Caco-2 (cell line): ENCODE results near the gene TRAM2. TPM values are rescaled to one million over a fixed set of nuclear protein-coding genes. Genes with fewer than 3 reads are reported as not detected.
A peak's percentile ranks its signal among the peaks of the same experiment; 100 is the strongest.

Experiments
- BruUV-seq: library from RNA; stranded (reverse); fragments of 400-500 nt; replicated peaks from 2 replicates; lab custom pipeline; 2021; lab: Mats Ljungman, UMichigan
- CTCF ChIA-PET: fragments of 300-600 bp; sonication (Branson Sonifier 250); formaldehyde crosslinking; loops from one replicate; lab custom pipeline; 2022; ENCODE audit warnings: antibody characterized with exemption; lab: Charles Lee
- POLR2A ChIA-PET: fragments of 300-600 bp; sonication (Branson Sonifier 250); formaldehyde crosslinking; loops from one replicate; lab custom pipeline; 2022; ENCODE audit warnings: antibody characterized with exemption; lab: Charles Lee
- DNase-seq, 2 experiments: peaks; one replicate each; pipeline versions ENCODE4 v3.0.0 to v3.0.0-alpha.2; 2020 to 2022
- H3K27me3 ChIP-seq: replicated peaks from 2 replicates; pipeline ENCODE4 v1.6.0; 2011; ENCODE audit warnings: low read length; ENCODE audit not compliant: control insufficient read depth, insufficient read depth
- H3K36me3 ChIP-seq: 2 replicates; pipeline ENCODE4 v1.5.1; 2011; ENCODE audit warnings: low read length; ENCODE audit not compliant: control insufficient read depth, insufficient read depth
- H3K4me1 ChIP-seq: fragments of 250-450 bp; sonication (Bioruptor Pico); 2 replicates; pipeline ENCODE4 v1.5.1; 2020; ENCODE audit warnings: mild to moderate bottlenecking
- H3K4me3 ChIP-seq: 2 replicates; pipeline ENCODE4 v1.5.1; 2011; ENCODE audit warnings: low read depth, mild to moderate bottlenecking, control low read depth, low read length
- H3K9me3 ChIP-seq: fragments of 250-450 bp; sonication (Bioruptor Pico); 2 replicates; pipeline ENCODE4 v1.5.1; 2020; ENCODE audit warnings: mild to moderate bottlenecking, moderate library complexity
- H3K27ac Mint-ChIP-seq: one replicate; pipeline ENCODE4 v1.8.0; 2022; ENCODE audit warnings: mixed read lengths; ENCODE audit not compliant: unreplicated experiment
- H3K27me3 Mint-ChIP-seq: one replicate; pipeline ENCODE4 v1.8.0; 2022; ENCODE audit warnings: mixed read lengths; ENCODE audit not compliant: insufficient read depth, unreplicated experiment
- H3K36me3 Mint-ChIP-seq: one replicate; pipeline ENCODE4 v1.8.0; 2022; ENCODE audit warnings: mild to moderate bottlenecking, mixed read lengths; ENCODE audit not compliant: insufficient read depth, unreplicated experiment
- H3K4me1 Mint-ChIP-seq: one replicate; pipeline ENCODE4 v1.8.0; 2022; ENCODE audit warnings: low read depth, mixed read lengths; ENCODE audit not compliant: unreplicated experiment
- H3K4me3 Mint-ChIP-seq: one replicate; pipeline ENCODE4 v1.8.0; 2022; ENCODE audit warnings: mild to moderate bottlenecking, moderate library complexity, mixed read lengths; ENCODE audit not compliant: unreplicated experiment
- H3K9me3 Mint-ChIP-seq: one replicate; pipeline ENCODE4 v1.8.0; 2022; ENCODE audit warnings: mixed read lengths; ENCODE audit not compliant: unreplicated experiment
- CTCF ChIP-seq, 2 experiments: fragments of 200-600 bp in 1 of 2; IDR thresholded peaks; 1 replicate in 1 of 2; 2 replicates in 1 of 2; pipeline versions ENCODE4 v1.5.1 to v1.8.0; 2011 to 2022; ENCODE audit warnings: antibody characterized with exemption in 1 of 2, control low read depth in 1 of 2, inconsistent platforms in 1 of 2, low read depth in 1 of 2, low read length in 1 of 2, mild to moderate bottlenecking in 1 of 2, moderate library complexity in 1 of 2; ENCODE audit not compliant: insufficient read depth in 1 of 2, severe bottlenecking in 1 of 2, unreplicated experiment in 1 of 2
- intact Hi-C: fragments of 100-400 bp; cut with micrococcal nuclease; formaldehyde crosslinking; loops from one replicate; pipeline ENCODE4 v1.10.0; 2022; ENCODE audit not compliant: unreplicated experiment
- total RNA-seq: library from RNA; stranded (reverse); gene quantifications from 2 replicates; pipeline ENCODE4 v1.2.3, GENCODE V29; 2022

TRAM2 gene
- total RNA-seq, 1 experiment from 2014 or later = 71.6 TPM

- Histone ChIP-seq H3K27me3 (no peaks in the 10 kb centered on the region), H3K4me1 (peaks cover 28% of the 10 kb centered on the region), H3K4me3 (no peak overlapping the region), H3K36me3 (no peaks in the 10 kb centered on the region; the same call in 1 of the 2 replicates), H3K9me3 (no peaks in the 10 kb centered on the region)
- no peak for TF ChIP-seq CTCF (IDR thresholded peaks at IDR 0.05; ENCODE audit: insufficient read depth in 1 of 2, low read depth in 1 of 2, low read length in 1 of 2, severe bottlenecking in 1 of 2, unreplicated experiment in 1 of 2)
- DNase-seq = no peak
- H3K36me3 Mint-ChIP-seq = peaks cover 9% of the 10 kb centered on the region
- peaks cover 31% of the 10 kb centered on the region for H3K4me1 Mint-ChIP-seq
- ChIA-PET CTCF (no interaction called here), POLR2A (no interaction called here)
- peak overlapping the region; percentile 31 for H3K27ac Mint-ChIP-seq
- no peak overlapping the region for H3K4me3 Mint-ChIP-seq
- no peaks in the 10 kb centered on the region for H3K27me3 Mint-ChIP-seq
- intact Hi-C loops = no loop called here
- H3K9me3 Mint-ChIP-seq = no peaks in the 10 kb centered on the region
- no TSS peak for BruUV-seq
Measured at GRCh38 chr6:52541135-52541534, 35.7 kb downstream of the TRAM2 start.

DNA sequence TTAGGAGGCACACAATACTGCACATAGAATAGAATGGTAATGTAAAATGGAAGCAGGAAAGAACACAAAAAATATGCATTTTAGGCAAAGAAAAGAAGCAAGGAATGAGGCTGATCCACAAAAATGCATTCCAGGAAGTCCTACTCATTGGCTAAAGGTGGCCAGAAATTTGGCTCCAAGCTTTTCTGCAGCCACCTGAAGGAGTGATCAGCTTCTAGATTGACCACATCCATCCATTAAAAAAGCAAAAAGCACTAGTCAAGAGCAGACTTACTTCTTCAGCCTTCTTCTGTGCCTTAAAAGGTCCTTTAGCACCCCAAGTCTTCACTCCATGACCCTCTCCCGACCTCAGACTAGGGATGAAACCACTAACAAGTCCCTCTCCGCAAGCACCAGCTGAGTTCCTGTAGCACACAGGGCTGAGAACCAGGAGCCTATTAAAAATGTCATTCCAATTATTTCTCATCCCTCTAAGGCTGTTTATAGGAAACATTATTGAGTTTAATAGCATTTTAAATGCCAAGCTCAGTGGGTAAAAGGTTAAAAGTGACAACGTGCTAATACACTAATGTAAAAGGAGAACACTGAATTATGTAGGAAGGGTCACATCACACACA is 36.5 kb downstream of the TRAM2 start:
- ChIA-PET CTCF (no interaction called here), POLR2A (no interaction called here)
- Histone ChIP-seq H3K9me3 (no peaks in the 10 kb centered on the region), H3K4me3 (no peak overlapping the region), H3K36me3 (no peaks in the 10 kb centered on the region; the same call in 1 of the 2 replicates), H3K4me1 (peaks cover 23% of the 10 kb centered on the region), H3K27me3 (no peaks in the 10 kb centered on the region)
- TF ChIP-seq CTCF (IDR thresholded peaks at IDR 0.05; ENCODE audit: insufficient read depth in 1 of 2, low read depth in 1 of 2, low read length in 1 of 2, severe bottlenecking in 1 of 2, unreplicated experiment in 1 of 2) = no peak
- Mint-ChIP-seq H3K27me3 (no peaks in the 10 kb centered on the region), H3K4me1 (peaks cover 24% of the 10 kb centered on the region), H3K9me3 (no peaks in the 10 kb centered on the region), H3K36me3 (peaks cover 13% of the 10 kb centered on the region), H3K27ac (peak overlapping the region; percentile 31), H3K4me3 (no peak overlapping the region)
- no peak for DNase-seq
- intact Hi-C loops = no loop called here
- no TSS peak for BruUV-seq

DNA sequence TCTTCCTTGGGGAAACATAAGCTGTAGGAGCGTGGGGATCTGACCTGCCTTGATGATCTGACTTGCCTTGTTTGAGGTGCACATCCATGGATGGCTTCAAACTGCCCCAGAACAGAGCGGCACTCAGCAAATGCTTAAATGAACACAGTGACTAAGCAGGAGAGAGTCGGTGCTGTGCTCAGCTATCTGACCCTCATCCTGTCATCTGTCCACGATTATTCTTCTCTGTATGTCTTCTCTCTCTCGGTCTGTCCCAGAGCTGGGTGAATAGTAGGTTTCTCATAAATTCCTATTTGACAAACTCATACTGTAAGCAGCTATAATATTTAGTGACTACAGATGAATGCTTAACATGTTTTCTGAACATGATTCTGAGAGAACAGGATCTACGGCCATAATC is 37.3 kb downstream of the TRAM2 start:
- no TSS peak for BruUV-seq
- Mint-ChIP-seq H3K27ac (no peak overlapping the region), H3K27me3 (no peaks in the 10 kb centered on the region), H3K9me3 (no peaks in the 10 kb centered on the region), H3K4me3 (no peak overlapping the region), H3K4me1 (peaks cover 18% of the 10 kb centered on the region), H3K36me3 (peaks cover 21% of the 10 kb centered on the region)
- no peak for TF ChIP-seq CTCF (IDR thresholded peaks at IDR 0.05; ENCODE audit: insufficient read depth in 1 of 2, low read depth in 1 of 2, low read length in 1 of 2, severe bottlenecking in 1 of 2, unreplicated experiment in 1 of 2)
- intact Hi-C loops = no loop called here
- Histone ChIP-seq H3K36me3 (no peaks in the 10 kb centered on the region; the same call in none of the 2 replicates), H3K27me3 (no peaks in the 10 kb centered on the region), H3K4me3 (no peak overlapping the region), H3K4me1 (peaks cover 15% of the 10 kb centered on the region), H3K9me3 (no peaks in the 10 kb centered on the region)
- no peak for DNase-seq
- CTCF ChIA-PET = no interaction called here
- POLR2A ChIA-PET = no interaction called here
